Right atrium auricular region (tissue), 2 donors: ENCODE results near the gene BRPF3. TPM values are rescaled to one million over a fixed set of nuclear protein-coding genes. Genes with fewer than 3 reads are reported as not detected.

Experiments
- DNase-seq: peaks from one replicate; pipeline ENCODE4 v3.0.0-alpha.2; 2019; ENCODE audit warnings: low spot score
- H3K27ac ChIP-seq, 2 donors: fragments of 200-600 bp; sonication (generic); 1 replicate in 1 of 2; 2 replicates in 1 of 2; pipeline ENCODE4 v1.5.1; 2016 to 2019
- H3K27me3 ChIP-seq, 2 donors: fragments of 200-600 bp; sonication (generic); one replicate each; pipeline versions ENCODE4 v1.5.1 to v1.6.0; 2017 to 2019
- H3K36me3 ChIP-seq: fragments of 200-600 bp; sonication (generic); one replicate; pipeline ENCODE4 v1.5.1; 2016
- H3K4me1 ChIP-seq, 2 donors: fragments of 200-600 bp; sonication (generic); one replicate each; pipeline versions ENCODE4 v1.5.1 to v1.6.0; 2017 to 2019
- H3K4me3 ChIP-seq, 2 donors: fragments of 200-600 bp; sonication (generic); 1 replicate in 1 of 2; 2 replicates in 1 of 2; pipeline ENCODE4 v1.5.1; 2017 to 2019; ENCODE audit warnings: mild to moderate bottlenecking in 1 of 2, moderate library complexity in 1 of 2
- H3K9me3 ChIP-seq, 2 donors: fragments of 200-600 bp; sonication (generic); one replicate each; pipeline ENCODE4 v1.5.1; 2019
- CTCF ChIP-seq, 2 donors: fragments of 200-600 bp; sonication (generic); IDR thresholded peaks; one replicate each; pipeline ENCODE4 v1.5.1; 2019; ENCODE audit warnings: antibody characterized with exemption in 2 of 2
- total RNA-seq, 2 donors: library from RNA; depleted of rRNA; stranded (reverse); fragments of >200 nt; gene quantifications; one replicate each; pipeline ENCODE4 v1.1.0, GENCODE V29; 2016

BRPF3 gene
- total RNA-seq, 2 donors from 2014 or later, result 17.5 to 23.4 TPM

DNA sequence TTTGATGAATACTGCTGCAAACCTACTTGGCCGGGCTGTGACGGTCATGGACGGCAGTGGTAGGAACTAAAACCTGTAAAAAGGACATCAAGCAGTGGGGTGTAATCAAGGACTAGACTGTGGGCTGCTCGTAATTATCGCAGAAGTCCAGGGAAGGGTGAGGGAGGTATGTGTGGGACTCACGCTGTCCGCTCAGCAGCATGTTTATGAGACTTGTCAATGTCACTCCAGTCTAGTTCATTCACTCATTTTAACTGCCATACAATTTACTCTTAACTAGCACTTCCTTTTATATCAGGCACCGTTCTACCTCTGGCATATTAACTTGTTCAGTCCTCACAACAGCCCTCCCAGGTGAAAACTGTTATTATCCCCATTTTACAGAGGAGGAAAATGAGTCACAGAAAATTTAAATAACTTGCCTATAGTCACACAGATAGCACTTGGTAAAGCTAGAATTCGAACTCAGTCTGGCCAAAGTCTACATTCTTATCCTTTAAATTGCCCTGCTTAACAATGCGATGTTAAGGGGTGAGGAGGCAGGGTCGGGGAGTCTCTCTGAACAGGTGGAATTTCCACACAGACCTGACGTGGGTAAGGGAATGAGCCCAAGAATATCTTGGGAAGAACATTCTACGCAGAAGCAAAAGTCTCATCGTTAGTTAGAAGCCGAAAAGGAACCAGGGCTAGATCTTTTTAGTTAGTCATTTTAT, 77.4 kb downstream of the BRPF3 start:
- Histone ChIP-seq H3K4me3 (no peak overlapping the region), H3K9me3 (no peaks in the 10 kb centered on the region), H3K27me3 (no peaks in the 10 kb centered on the region), H3K36me3 (no peaks in the 10 kb centered on the region), H3K27ac (no peak overlapping the region), H3K4me1 (no peaks in the 10 kb centered on the region)
- TF ChIP-seq CTCF (IDR thresholded peaks at IDR 0.05), result no peak
- no peak for DNase-seq

GRCh38 chr6:36276581-36277536, 80.3 kb downstream of the BRPF3 start:
- TF ChIP-seq CTCF (IDR thresholded peaks at IDR 0.05), result no peak
- Histone ChIP-seq H3K36me3 (no peaks in the 10 kb centered on the region), H3K9me3 (no peaks in the 10 kb centered on the region), H3K4me1 (no peaks in the 10 kb centered on the region), H3K27me3 (no peaks in the 10 kb centered on the region), H3K4me3 (no peak overlapping the region), H3K27ac (no peak overlapping the region)
- no peak for DNase-seq

GRCh38 chr6:36277946-36278470, 81.5 kb downstream of the BRPF3 start:
- no peaks in the 10 kb centered on the region for H3K4me1 ChIP-seq
- TF ChIP-seq CTCF (IDR thresholded peaks at IDR 0.05), result no peak
- no peaks in the 10 kb centered on the region for H3K36me3 ChIP-seq
- no peaks in the 10 kb centered on the region for H3K27me3 ChIP-seq
- peaks cover 0 to 1% of the 10 kb centered on the region in 2 donors for H3K9me3 ChIP-seq
- no peak for DNase-seq
- H3K4me3 ChIP-seq, result no peak overlapping the region
- no peak overlapping the region for H3K27ac ChIP-seq

DNA sequence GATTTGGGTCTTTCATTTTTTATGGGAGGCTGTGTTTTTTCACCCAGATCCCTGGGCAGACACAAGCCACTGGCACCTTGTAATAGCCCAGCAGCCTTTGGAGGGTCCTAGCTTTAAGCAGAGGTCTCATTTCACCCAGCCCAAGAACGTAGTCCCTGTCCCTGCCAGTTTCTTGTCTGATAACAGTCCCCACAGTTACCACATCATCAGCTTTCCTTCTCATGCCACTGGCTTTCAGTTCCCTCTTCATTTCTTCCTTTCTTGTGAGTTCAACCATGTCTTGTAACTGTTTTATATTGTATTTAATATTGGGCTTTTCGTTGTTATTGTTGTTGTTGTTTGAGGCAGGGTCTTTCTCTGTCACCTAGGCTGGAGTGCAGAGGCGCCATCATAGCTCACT, 83.9 kb downstream of the BRPF3 start:
- DNase-seq, result no peak
- TF ChIP-seq CTCF (IDR thresholded peaks at IDR 0.05), result no peak
- no peak overlapping the region for H3K27ac ChIP-seq
- no peaks in the 10 kb centered on the region for H3K4me1 ChIP-seq
- H3K27me3 ChIP-seq, result no peaks in the 10 kb centered on the region
- H3K9me3 ChIP-seq, result peaks cover 0 to 6% of the 10 kb centered on the region in 2 donors
- no peak overlapping the region for H3K4me3 ChIP-seq
- no peaks in the 10 kb centered on the region for H3K36me3 ChIP-seq

DNA sequence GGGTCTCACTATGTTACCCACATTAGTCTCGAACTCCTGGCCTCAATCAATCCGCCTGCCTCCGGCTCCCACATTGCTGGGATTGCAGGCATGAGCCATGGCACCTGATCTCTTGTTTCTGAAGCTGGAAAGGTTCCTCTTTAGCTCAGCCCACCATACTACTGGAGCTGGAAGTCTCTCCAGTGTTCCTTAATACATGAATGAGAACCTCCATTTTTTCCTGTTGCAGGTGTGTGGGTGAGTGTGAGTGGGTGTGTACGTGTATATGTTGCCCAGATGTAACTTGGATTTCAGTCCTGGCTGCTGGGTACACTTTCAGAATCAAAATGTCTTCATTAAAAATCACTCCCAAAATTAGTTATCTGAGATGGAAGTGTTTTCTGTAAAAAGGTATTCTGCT, 84.4 kb downstream of the BRPF3 start:
- DNase-seq, result no peak
- no peaks in the 10 kb centered on the region for H3K27me3 ChIP-seq
- no peak overlapping the region for H3K4me3 ChIP-seq
- H3K9me3 ChIP-seq, result peaks cover 0 to 6% of the 10 kb centered on the region in 2 donors
- no peaks in the 10 kb centered on the region for H3K4me1 ChIP-seq
- TF ChIP-seq CTCF (IDR thresholded peaks at IDR 0.05), result no peak
- H3K36me3 ChIP-seq, result no peaks in the 10 kb centered on the region
- no peak overlapping the region for H3K27ac ChIP-seq

Other genes with a start within 250 kb of the BRPF3 start
- gene SLC26A8, start 172.1 kb upstream of the BRPF3 start, total RNA-seq, result not detected
- 10 to 100 TPM; 39.1 to 46.7 TPM for gene MAPK14, start 168.9 kb upstream of the BRPF3 start, total RNA-seq
- gene MAPK13, start 66.2 kb upstream of the BRPF3 start, total RNA-seq, result 1 to 10 TPM; 1.4 to 7.2 TPM
- gene PNPLA1, start 73.3 kb downstream of the BRPF3 start, total RNA-seq, result under 1 TPM in 1 of 2 donors, not detected in 1; 0.20 TPM
- not detected for gene BNIP5, start 140.1 kb downstream of the BRPF3 start, total RNA-seq
- gene ETV7, start 190.9 kb downstream of the BRPF3 start, total RNA-seq, result under 1 TPM; 0.33 to 0.43 TPM
- gene PXT1, start 246.1 kb downstream of the BRPF3 start, total RNA-seq, result under 1 TPM in 1 of 2 donors, not detected in 1; 0.24 TPM
- gene KCTD20, start 246.3 kb downstream of the BRPF3 start, total RNA-seq, result 10 to 100 TPM; 26.3 to 34.5 TPM